Caco-2 (cell line): Measurements from ENCODE around the gene EPM2A. TPM values are rescaled to one million over a fixed set of nuclear protein-coding genes. Genes with fewer than 3 reads are reported as not detected.
"Not testable (repeated sequence)": the region's sequence is repeated elsewhere in the genome, so short reads cannot be mapped to it uniquely, and the experiment has no call there.

ENCODE experiments used
- BruUV-seq: library from RNA; stranded (reverse); fragments of 400-500 nt; replicated peaks from 2 replicates; lab custom pipeline; 2021; lab: Mats Ljungman, UMichigan
- CTCF ChIA-PET: fragments of 300-600 bp; sonication (Branson Sonifier 250); formaldehyde crosslinking; loops from one replicate; lab custom pipeline; 2022; ENCODE audit warnings: antibody characterized with exemption; lab: Charles Lee
- POLR2A ChIA-PET: fragments of 300-600 bp; sonication (Branson Sonifier 250); formaldehyde crosslinking; loops from one replicate; lab custom pipeline; 2022; ENCODE audit warnings: antibody characterized with exemption; lab: Charles Lee
- DNase-seq, 2 experiments: peaks; one replicate each; pipeline versions ENCODE4 v3.0.0 to v3.0.0-alpha.2; 2020 to 2022
- H3K27me3 ChIP-seq: replicated peaks from 2 replicates; pipeline ENCODE4 v1.6.0; 2011; ENCODE audit warnings: low read length; ENCODE audit not compliant: control insufficient read depth, insufficient read depth
- H3K36me3 ChIP-seq: 2 replicates; pipeline ENCODE4 v1.5.1; 2011; ENCODE audit warnings: low read length; ENCODE audit not compliant: control insufficient read depth, insufficient read depth
- H3K4me1 ChIP-seq: fragments of 250-450 bp; sonication (Bioruptor Pico); 2 replicates; pipeline ENCODE4 v1.5.1; 2020; ENCODE audit warnings: mild to moderate bottlenecking
- H3K4me3 ChIP-seq: 2 replicates; pipeline ENCODE4 v1.5.1; 2011; ENCODE audit warnings: low read depth, mild to moderate bottlenecking, control low read depth, low read length
- H3K9me3 ChIP-seq: fragments of 250-450 bp; sonication (Bioruptor Pico); 2 replicates; pipeline ENCODE4 v1.5.1; 2020; ENCODE audit warnings: mild to moderate bottlenecking, moderate library complexity
- H3K27ac Mint-ChIP-seq: one replicate; pipeline ENCODE4 v1.8.0; 2022; ENCODE audit warnings: mixed read lengths; ENCODE audit not compliant: unreplicated experiment
- H3K27me3 Mint-ChIP-seq: one replicate; pipeline ENCODE4 v1.8.0; 2022; ENCODE audit warnings: mixed read lengths; ENCODE audit not compliant: insufficient read depth, unreplicated experiment
- H3K36me3 Mint-ChIP-seq: one replicate; pipeline ENCODE4 v1.8.0; 2022; ENCODE audit warnings: mild to moderate bottlenecking, mixed read lengths; ENCODE audit not compliant: insufficient read depth, unreplicated experiment
- H3K4me1 Mint-ChIP-seq: one replicate; pipeline ENCODE4 v1.8.0; 2022; ENCODE audit warnings: low read depth, mixed read lengths; ENCODE audit not compliant: unreplicated experiment
- H3K4me3 Mint-ChIP-seq: one replicate; pipeline ENCODE4 v1.8.0; 2022; ENCODE audit warnings: mild to moderate bottlenecking, moderate library complexity, mixed read lengths; ENCODE audit not compliant: unreplicated experiment
- H3K9me3 Mint-ChIP-seq: one replicate; pipeline ENCODE4 v1.8.0; 2022; ENCODE audit warnings: mixed read lengths; ENCODE audit not compliant: unreplicated experiment
- CTCF ChIP-seq, 2 experiments: fragments of 200-600 bp in 1 of 2; IDR thresholded peaks; 1 replicate in 1 of 2; 2 replicates in 1 of 2; pipeline versions ENCODE4 v1.5.1 to v1.8.0; 2011 to 2022; ENCODE audit warnings: antibody characterized with exemption in 1 of 2, control low read depth in 1 of 2, inconsistent platforms in 1 of 2, low read depth in 1 of 2, low read length in 1 of 2, mild to moderate bottlenecking in 1 of 2, moderate library complexity in 1 of 2; ENCODE audit not compliant: insufficient read depth in 1 of 2, severe bottlenecking in 1 of 2, unreplicated experiment in 1 of 2
- intact Hi-C: fragments of 100-400 bp; cut with micrococcal nuclease; formaldehyde crosslinking; loops from one replicate; pipeline ENCODE4 v1.10.0; 2022; ENCODE audit not compliant: unreplicated experiment
- total RNA-seq: library from RNA; stranded (reverse); gene quantifications from 2 replicates; pipeline ENCODE4 v1.2.3, GENCODE V29; 2022

The EPM2A gene
- total RNA-seq, 1 experiment from 2014 or later: 6.9 TPM

DNA sequence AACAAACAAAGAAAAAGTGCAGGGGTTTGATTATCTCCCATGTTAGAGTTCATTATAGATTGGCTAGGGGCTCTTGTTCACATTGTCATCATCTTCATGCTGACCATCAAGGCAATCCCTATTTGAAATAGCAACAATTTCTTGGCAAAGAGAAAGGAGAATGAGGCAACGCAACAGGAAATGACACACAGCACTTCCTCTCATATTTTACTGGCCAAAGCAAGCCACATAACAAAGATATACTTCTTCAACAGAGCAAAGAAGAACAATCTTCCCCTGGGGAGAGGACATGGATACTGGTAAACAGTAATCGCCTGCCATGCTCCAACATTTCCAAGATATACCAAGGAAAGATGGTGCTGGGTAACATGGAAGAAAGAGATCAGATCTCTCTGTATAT lies 29.8 kb downstream of the EPM2A start:
- Histone ChIP-seq H3K4me3 (no peak overlapping the region), H3K36me3 (no peaks in the 10 kb centered on the region), H3K9me3 (peaks cover 8% of the 10 kb centered on the region; the same call in 1 of the 2 replicates), H3K27me3 (no peaks in the 10 kb centered on the region), H3K4me1 (no peaks in the 10 kb centered on the region)
- intact Hi-C loops: no loop called here
- ChIA-PET POLR2A (no interaction called here), CTCF (no interaction called here)
- no peak overlapping the region for H3K4me3 Mint-ChIP-seq
- no TSS peak for BruUV-seq
- no peak overlapping the region for H3K27ac Mint-ChIP-seq
- H3K27me3 Mint-ChIP-seq: no peaks in the 10 kb centered on the region
- peaks cover 10% of the 10 kb centered on the region for H3K9me3 Mint-ChIP-seq
- no peaks in the 10 kb centered on the region for H3K36me3 Mint-ChIP-seq
- no peak for DNase-seq
- no peak for TF ChIP-seq CTCF (IDR thresholded peaks at IDR 0.05; ENCODE audit: insufficient read depth in 1 of 2, low read depth in 1 of 2, low read length in 1 of 2, severe bottlenecking in 1 of 2, unreplicated experiment in 1 of 2)
- no peaks in the 10 kb centered on the region for H3K4me1 Mint-ChIP-seq

- BruUV-seq: no TSS peak
- TF ChIP-seq CTCF (IDR thresholded peaks at IDR 0.05; ENCODE audit: insufficient read depth in 1 of 2, low read depth in 1 of 2, low read length in 1 of 2, severe bottlenecking in 1 of 2, unreplicated experiment in 1 of 2): peak; percentile 20 to 58
- Mint-ChIP-seq H3K27ac (no peak overlapping the region), H3K4me1 (no peaks in the 10 kb centered on the region), H3K36me3 (no peaks in the 10 kb centered on the region), H3K9me3 (peaks cover 10% of the 10 kb centered on the region), H3K27me3 (no peaks in the 10 kb centered on the region), H3K4me3 (no peak overlapping the region)
- Histone ChIP-seq H3K27me3 (no peaks in the 10 kb centered on the region), H3K36me3 (no peaks in the 10 kb centered on the region), H3K4me1 (no peaks in the 10 kb centered on the region), H3K9me3 (peaks cover 8% of the 10 kb centered on the region; the same call in 1 of the 2 replicates), H3K4me3 (no peak overlapping the region)
- DNase-seq: no peak
- CTCF ChIA-PET: no interaction called here
- intact Hi-C loops: loop anchor here (5.0 kb wide), 2 partner anchors 183 to 1122 kb away; no protein-coding TSS in a partner anchor
- POLR2A ChIA-PET: no interaction called here
Measured at GRCh38 chr6:145704143-145704781, 31.1 kb downstream of the EPM2A start.

GRCh38 chr6:145699462-145699861 lies 35.9 kb downstream of the EPM2A start:
- H3K4me3 Mint-ChIP-seq: no peak overlapping the region
- CTCF ChIA-PET: no interaction called here
- no peaks in the 10 kb centered on the region for H3K4me1 Mint-ChIP-seq
- no peaks in the 10 kb centered on the region for H3K36me3 ChIP-seq
- no peaks in the 10 kb centered on the region for H3K9me3 ChIP-seq
- intact Hi-C loops: no loop called here
- DNase-seq: no peak
- H3K4me1 ChIP-seq: no peaks in the 10 kb centered on the region
- POLR2A ChIA-PET: no interaction called here
- no peak overlapping the region for H3K27ac Mint-ChIP-seq
- no peaks in the 10 kb centered on the region for H3K27me3 ChIP-seq
- TF ChIP-seq CTCF (IDR thresholded peaks at IDR 0.05; ENCODE audit: insufficient read depth in 1 of 2, low read depth in 1 of 2, low read length in 1 of 2, severe bottlenecking in 1 of 2, unreplicated experiment in 1 of 2): no peak
- no peaks in the 10 kb centered on the region for H3K36me3 Mint-ChIP-seq
- BruUV-seq: no TSS peak
- no peaks in the 10 kb centered on the region for H3K27me3 Mint-ChIP-seq
- no peak overlapping the region for H3K4me3 ChIP-seq
- H3K9me3 Mint-ChIP-seq: peaks cover 11% of the 10 kb centered on the region

DNA sequence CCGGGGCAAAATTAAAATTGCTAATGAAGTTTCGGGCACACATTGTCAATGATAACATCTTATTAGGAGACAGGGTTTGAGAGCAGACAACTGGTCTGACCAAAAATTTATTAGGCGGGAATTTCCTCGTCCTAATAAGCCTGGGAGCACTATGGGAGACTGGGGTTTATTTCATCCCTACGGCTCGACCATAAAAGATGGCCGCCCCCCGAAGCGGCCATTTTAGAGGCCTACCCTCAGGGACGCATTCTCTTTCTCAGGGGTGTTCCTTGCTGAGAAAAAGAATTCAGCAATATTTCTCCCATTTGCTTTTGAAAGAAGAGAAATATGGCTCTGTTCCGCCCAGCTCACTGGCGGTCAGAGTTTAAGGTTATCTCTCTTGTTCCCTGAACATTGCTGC lies 37.9 kb downstream of the EPM2A start:
- H3K36me3 Mint-ChIP-seq, H3K4me3 Mint-ChIP-seq, H3K9me3 ChIP-seq, intact Hi-C loops, H3K27me3 ChIP-seq, CTCF ChIA-PET, H3K4me1 ChIP-seq, POLR2A ChIA-PET, H3K27me3 Mint-ChIP-seq, DNase-seq, BruUV-seq, H3K27ac Mint-ChIP-seq, H3K4me3 ChIP-seq, H3K4me1 Mint-ChIP-seq, H3K36me3 ChIP-seq: not testable (repeated sequence)
- peaks cover 11% of the 10 kb centered on the region for H3K9me3 Mint-ChIP-seq
